PFSK-1 (cell line): ENCODE data around the gene SLIT3.

Experiments used
- FOXP2 ChIP-seq: optimal IDR thresholded peaks from 2 replicates; pipeline ENCODE3; 2011; ENCODE audit warnings: borderline replicate concordance, control low read depth, inconsistent platforms; ENCODE audit not compliant: insufficient read depth; ENCODE audit errors: extremely low read length, extremely low read depth
- POLR2AphosphoS5 ChIP-seq: IDR thresholded peaks from 2 replicates; pipeline ENCODE4 v1.6.1; 2012; ENCODE audit warnings: low read depth, mild to moderate bottlenecking, control low read depth, low read length, moderate library complexity
- SIN3A ChIP-seq: IDR thresholded peaks from 2 replicates; pipeline ENCODE4 v1.6.1; 2012; ENCODE audit warnings: mild to moderate bottlenecking, low read length, moderate library complexity, borderline replicate concordance; ENCODE audit not compliant: insufficient read depth

DNA sequence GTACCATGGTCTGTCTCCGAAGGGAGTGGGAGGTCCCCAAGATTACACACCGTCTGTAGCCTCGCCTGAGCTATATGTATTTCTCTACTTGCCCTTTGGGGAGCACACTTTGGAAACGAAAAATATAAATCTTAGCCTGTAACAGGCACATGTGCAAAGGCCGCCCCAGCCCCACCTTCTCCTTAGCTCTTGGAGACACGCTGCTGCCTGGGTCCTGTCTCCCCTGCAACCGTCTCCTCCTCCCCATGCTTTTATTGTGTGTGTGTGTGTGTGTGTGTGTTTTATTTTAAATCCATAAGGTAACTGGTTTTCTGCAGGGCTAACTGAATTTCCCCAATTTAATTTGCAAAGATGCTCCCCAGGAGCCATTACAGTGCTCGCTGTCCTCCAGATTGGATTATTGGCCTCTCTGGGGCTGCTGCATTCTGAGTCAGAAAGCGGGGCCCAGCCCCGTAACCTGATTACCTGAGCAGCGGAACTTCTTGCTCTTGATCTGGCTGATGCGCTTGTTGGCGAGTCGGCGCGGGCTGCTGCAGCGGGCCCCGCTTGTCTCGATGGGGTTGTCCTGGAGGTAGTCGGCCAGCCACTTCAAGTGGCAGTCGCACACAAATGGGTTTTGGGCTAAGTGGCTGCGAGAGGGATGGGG lies 528.5 kb downstream of the SLIT3 start:
- TF ChIP-seq SIN3A (no peak), POLR2AphosphoS5 (no peak), FOXP2 (no peak)
